K562 (cell line): ENCODE data around the gene ZGLP1. TPM values are rescaled to one million over a fixed set of nuclear protein-coding genes. Genes with fewer than 3 reads are reported as not detected.

Experiments used
- BRF1 ChIP-seq: IDR thresholded peaks from 3 replicates; pipeline ENCODE4 v1.6.1; 2011; ENCODE audit warnings: borderline replicate concordance, mild to moderate bottlenecking; ENCODE audit not compliant: insufficient read length; ENCODE audit errors: extremely low read depth
- CBFB ChIP-seq: sonication (generic); formaldehyde crosslinking; IDR thresholded peaks from 2 replicates; pipeline ENCODE4 v1.4.0; 2020; ENCODE audit warnings: mild to moderate bottlenecking, missing genetic modification reagents
- CEBPG ChIP-seq, 3 experiments: fragments of 200-800 bp in 1 of 3; sonication (Bioruptor generic) in 1 of 3; sonication (generic) in 1 of 3; formaldehyde crosslinking in 1 of 3; IDR thresholded peaks in 2 of 3; conservative IDR thresholded peaks in 1 of 3; 2 replicates each; pipeline versions ENCODE4 v1.6.1 to v1.8.0; 2016 to 2022; ENCODE audit warnings: missing compliant biosample characterization in 2 of 3, missing genetic modification characterization in 2 of 3, mild to moderate bottlenecking in 1 of 3, missing genetic modification reagents in 1 of 3
- CTBP1 ChIP-seq: fragments of 450-650 bp; IDR thresholded peaks from 2 replicates; pipeline ENCODE4 v1.6.1; 2016; ENCODE audit warnings: borderline replicate concordance
- DACH1 ChIP-seq: fragments of 450-650 bp; IDR thresholded peaks from 2 replicates; pipeline ENCODE4 v1.6.1; 2018; ENCODE audit not compliant: partially characterized antibody
- ELF4 ChIP-seq: fragments of 450-650 bp; formaldehyde crosslinking; IDR thresholded peaks from 2 replicates; pipeline ENCODE4 v1.4.0; 2022; ENCODE audit warnings: missing genetic modification characterization
- FOS ChIP-seq: IDR thresholded peaks from 3 replicates; pipeline ENCODE4 v1.6.1; 2011; ENCODE audit not compliant: insufficient read length; ENCODE audit errors: extremely low read depth
- HDAC1 ChIP-seq, 2 experiments: fragments of 450-650 bp; IDR thresholded peaks; 2 replicates each; pipeline ENCODE4 v1.6.1; 2016 to 2017; ENCODE audit warnings: inconsistent platforms in 1 of 2, mild to moderate bottlenecking in 1 of 2, moderate library complexity in 1 of 2
- HDAC2 ChIP-seq: fragments of 450-650 bp; IDR thresholded peaks from 2 replicates; pipeline ENCODE4 v1.6.1; 2016; ENCODE audit warnings: mild to moderate bottlenecking
- HOXB6 ChIP-seq: fragments of 250-450 bp; sonication (Bioruptor Pico); IDR thresholded peaks from 2 replicates; pipeline ENCODE4 v1.5.1; 2022; ENCODE audit warnings: mild to moderate bottlenecking, borderline replicate concordance
- JUN ChIP-seq, 2 experiments: sonication (generic) in 1 of 2; formaldehyde crosslinking in 1 of 2; IDR thresholded peaks; 2 replicates each; pipeline versions ENCODE4 v1.6.1 to v1.8.0; 2012 to 2022; ENCODE audit warnings: borderline replicate concordance in 2 of 2, mild to moderate bottlenecking in 2 of 2, improper control_type of control experiment in 1 of 2, low read depth in 1 of 2, low read length in 1 of 2, missing genetic modification reagents in 1 of 2
- KLF1 ChIP-seq: fragments of 450-650 bp; IDR thresholded peaks from 2 replicates; pipeline ENCODE4 v1.6.1; 2016; ENCODE audit warnings: missing genetic modification characterization, missing compliant biosample characterization
- KLF16 ChIP-seq: IDR thresholded peaks from 2 replicates; pipeline ENCODE4 v1.6.1; 2016; ENCODE audit warnings: antibody characterized with exemption
- NBN ChIP-seq: fragments of 450-650 bp; IDR thresholded peaks from 2 replicates; pipeline ENCODE4 v1.6.1; 2016; ENCODE audit warnings: low read depth, mild to moderate bottlenecking
- NCOR1 ChIP-seq: fragments of 450-650 bp; IDR thresholded peaks from 2 replicates; pipeline ENCODE4 v1.6.1; 2016; ENCODE audit warnings: mild to moderate bottlenecking, moderate library complexity
- NEUROD1 ChIP-seq: fragments of 150-350 bp; IDR thresholded peaks from 2 replicates; pipeline ENCODE4 v1.6.1; 2014; ENCODE audit warnings: borderline replicate concordance, low read length, low read depth; ENCODE audit not compliant: partially characterized antibody
- NFE2L1 ChIP-seq: fragments of 450-650 bp; IDR thresholded peaks from 2 replicates; pipeline ENCODE4 v1.6.1; 2016; ENCODE audit warnings: missing genetic modification characterization, low read depth, mild to moderate bottlenecking, missing compliant biosample characterization, moderate library complexity, borderline replicate concordance
- PRMT5 ChIP-seq: sonication (generic); formaldehyde crosslinking; IDR thresholded peaks from 2 replicates; pipeline ENCODE4 v1.5.0; 2020; ENCODE audit warnings: missing genetic modification reagents
- RB1 ChIP-seq: fragments of 450-650 bp; IDR thresholded peaks from 2 replicates; pipeline ENCODE4 v1.6.1; 2017; ENCODE audit warnings: low read depth, mild to moderate bottlenecking
- SMAD3 ChIP-seq: fragments of 450-650 bp; formaldehyde crosslinking; conservative IDR thresholded peaks from 2 replicates; pipeline ENCODE4 v1.4.0; 2020; ENCODE audit warnings: mild to moderate bottlenecking
- ZNF143 ChIP-seq: sonication (generic); formaldehyde crosslinking; IDR thresholded peaks from 2 replicates; pipeline ENCODE4 v1.9.0; 2022; ENCODE audit warnings: mild to moderate bottlenecking, missing genetic modification reagents
- ZNF354B ChIP-seq: fragments of 250-450 bp; sonication (Bioruptor Pico); IDR thresholded peaks from 2 replicates; pipeline ENCODE4 v1.4.0; 2020
- ZNF766 ChIP-seq: fragments of 200-800 bp; sonication (Bioruptor generic); conservative IDR thresholded peaks from 2 replicates; pipeline ENCODE4 v1.6.1; 2016; ENCODE audit warnings: missing genetic modification characterization, missing compliant biosample characterization
- polyA plus RNA-seq, 8 experiments: library from polyadenylated mRNA; depleted of rRNA in 4 of 8; stranded (reverse) in 5 of 8; unstranded in 3 of 8; fragments of >200 nt; fragmentation: Nextera tagmentation in 2 of 8; fragmentation: Illumina TruSeq in 1 of 8; extraction: Ambion mirVana in 2 of 8; extraction: Trizol in 1 of 8; gene quantifications; 2 replicates each; pipeline versions ENCODE4 v1.2.1 to v1.2.3, GENCODE V29; 2011 to 2014; ENCODE audit warnings: inconsistent platforms in 1 of 8, missing spikeins in 1 of 8
- total RNA-seq, 7 experiments: library from RNA; depleted of rRNA in 6 of 7; stranded (reverse); fragments of >200 nt in 6 of 7; fragmentation: Illumina TruSeq in 2 of 7; extraction: Trizol in 2 of 7; gene quantifications; 2 replicates each; pipeline versions ENCODE4 v1.2.1 to v1.2.3, GENCODE V29; 2011 to 2021; ENCODE audit warnings: low replicate concordance in 1 of 7
- TF ChIP-seq, protein P1 (sequence below): fragments of 150-350 bp; conservative IDR thresholded peaks from 2 replicates; pipeline ENCODE4 v1.6.1; 2014; ENCODE audit warnings: low read length
- TF ChIP-seq, protein P2 (sequence below): fragments of 200-400 bp; formaldehyde crosslinking; IDR thresholded peaks from 2 replicates; pipeline ENCODE4 v1.6.1; 2017; ENCODE audit warnings: mild to moderate bottlenecking, low read depth, low read length, moderate library complexity

ZGLP1 gene
- total and polyA plus RNA-seq, 9 of the 15 experiments (the other 6 are each of a cell fraction or from before 2014, with no cell fraction given), result 0.24 to 4.5 (median 2.2) TPM

DNA sequence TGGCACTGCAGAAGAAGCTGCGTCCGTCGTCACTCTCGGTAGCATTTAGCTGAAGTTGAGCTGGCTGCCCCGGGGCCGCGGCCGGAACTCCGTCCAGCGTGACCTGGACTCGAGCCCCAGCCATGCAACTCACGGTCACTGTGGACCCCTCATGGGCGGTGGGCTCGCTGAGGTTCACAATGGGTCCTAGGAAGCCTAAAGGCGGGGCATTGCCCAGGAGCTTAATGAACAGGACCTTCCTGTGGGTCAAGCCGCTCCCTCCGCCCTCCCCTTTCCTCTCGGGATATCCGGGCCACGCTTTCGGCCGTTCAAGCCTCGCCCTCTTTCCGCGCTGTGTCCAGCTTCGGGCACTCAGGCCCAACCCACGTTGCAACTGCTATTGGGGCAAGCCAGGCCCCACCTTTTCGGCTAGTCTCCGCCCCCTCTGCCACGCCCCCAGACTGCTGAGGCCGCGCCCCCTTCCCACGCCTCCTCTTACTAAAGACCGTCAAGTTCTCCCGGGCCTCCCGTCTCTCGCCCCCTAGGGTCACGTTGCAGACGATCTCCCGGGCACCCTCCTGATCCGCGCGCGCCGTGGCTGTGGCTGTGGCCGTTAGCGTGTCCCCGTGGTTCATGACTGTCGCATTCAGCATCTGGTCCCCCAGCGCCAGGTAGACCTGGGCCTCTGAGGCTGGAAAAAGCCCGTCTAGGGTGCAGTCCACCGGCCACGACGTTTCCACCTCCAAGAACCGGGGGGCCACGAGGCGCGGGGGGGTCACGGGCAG is 25.2 kb upstream of the ZGLP1 start (continued):
- TF ChIP-seq, protein P1, sequence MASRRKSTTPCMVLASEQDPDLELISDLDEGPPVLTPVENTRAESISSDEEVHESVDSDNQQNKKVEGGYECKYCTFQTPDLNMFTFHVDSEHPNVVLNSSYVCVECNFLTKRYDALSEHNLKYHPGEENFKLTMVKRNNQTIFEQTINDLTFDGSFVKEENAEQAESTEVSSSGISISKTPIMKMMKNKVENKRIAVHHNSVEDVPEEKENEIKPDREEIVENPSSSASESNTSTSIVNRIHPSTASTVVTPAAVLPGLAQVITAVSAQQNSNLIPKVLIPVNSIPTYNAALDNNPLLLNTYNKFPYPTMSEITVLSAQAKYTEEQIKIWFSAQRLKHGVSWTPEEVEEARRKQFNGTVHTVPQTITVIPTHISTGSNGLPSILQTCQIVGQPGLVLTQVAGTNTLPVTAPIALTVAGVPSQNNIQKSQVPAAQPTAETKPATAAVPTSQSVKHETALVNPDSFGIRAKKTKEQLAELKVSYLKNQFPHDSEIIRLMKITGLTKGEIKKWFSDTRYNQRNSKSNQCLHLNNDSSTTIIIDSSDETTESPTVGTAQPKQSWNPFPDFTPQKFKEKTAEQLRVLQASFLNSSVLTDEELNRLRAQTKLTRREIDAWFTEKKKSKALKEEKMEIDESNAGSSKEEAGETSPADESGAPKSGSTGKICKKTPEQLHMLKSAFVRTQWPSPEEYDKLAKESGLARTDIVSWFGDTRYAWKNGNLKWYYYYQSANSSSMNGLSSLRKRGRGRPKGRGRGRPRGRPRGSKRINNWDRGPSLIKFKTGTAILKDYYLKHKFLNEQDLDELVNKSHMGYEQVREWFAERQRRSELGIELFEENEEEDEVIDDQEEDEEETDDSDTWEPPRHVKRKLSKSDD, result no peak
- TF ChIP-seq, protein P2, sequence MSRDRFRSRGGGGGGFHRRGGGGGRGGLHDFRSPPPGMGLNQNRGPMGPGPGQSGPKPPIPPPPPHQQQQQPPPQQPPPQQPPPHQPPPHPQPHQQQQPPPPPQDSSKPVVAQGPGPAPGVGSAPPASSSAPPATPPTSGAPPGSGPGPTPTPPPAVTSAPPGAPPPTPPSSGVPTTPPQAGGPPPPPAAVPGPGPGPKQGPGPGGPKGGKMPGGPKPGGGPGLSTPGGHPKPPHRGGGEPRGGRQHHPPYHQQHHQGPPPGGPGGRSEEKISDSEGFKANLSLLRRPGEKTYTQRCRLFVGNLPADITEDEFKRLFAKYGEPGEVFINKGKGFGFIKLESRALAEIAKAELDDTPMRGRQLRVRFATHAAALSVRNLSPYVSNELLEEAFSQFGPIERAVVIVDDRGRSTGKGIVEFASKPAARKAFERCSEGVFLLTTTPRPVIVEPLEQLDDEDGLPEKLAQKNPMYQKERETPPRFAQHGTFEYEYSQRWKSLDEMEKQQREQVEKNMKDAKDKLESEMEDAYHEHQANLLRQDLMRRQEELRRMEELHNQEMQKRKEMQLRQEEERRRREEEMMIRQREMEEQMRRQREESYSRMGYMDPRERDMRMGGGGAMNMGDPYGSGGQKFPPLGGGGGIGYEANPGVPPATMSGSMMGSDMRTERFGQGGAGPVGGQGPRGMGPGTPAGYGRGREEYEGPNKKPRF, result no peak
- TF ChIP-seq ZNF766 (CRISPR knock-in tag), result no peak
- no peak for TF ChIP-seq SMAD3 (CRISPR knock-in tag)
- no peak for TF ChIP-seq CEBPG (CRISPR knock-in tag; IDR thresholded peaks at IDR 0.05)
- no peak for TF ChIP-seq CEBPG (tag; conservative IDR thresholded peaks at IDR 0.05 in 1 of 2, IDR thresholded peaks at IDR 0.05 in 1 of 2)
- TF ChIP-seq ZNF354B (CRISPR knock-in tag), result no peak
- TF ChIP-seq BRF1, result no peak
- no peak for TF ChIP-seq HOXB6 (CRISPR knock-in tag)
- TF ChIP-seq NCOR1, result no peak
- TF ChIP-seq ZNF143, result no peak
- TF ChIP-seq CBFB (CRISPR knock-in tag), result no peak
- no peak for TF ChIP-seq FOS
- TF ChIP-seq KLF16, result no peak
- TF ChIP-seq PRMT5 (CRISPR knock-in tag), result no peak
- no peak for TF ChIP-seq DACH1
- peak in 1 of 2 experiments; percentile 76; a peak in 1 of 4 replicates for TF ChIP-seq HDAC1 (IDR thresholded peaks at IDR 0.05)
- TF ChIP-seq JUN (IDR thresholded peaks at IDR 0.05; ENCODE audit: borderline replicate concordance, low read depth, low read length), result peak; percentile 41; the same call in 1 of the 2 replicates
- no peak for TF ChIP-seq JUN (CRISPR knock-in tag; IDR thresholded peaks at IDR 0.05; ENCODE audit: borderline replicate concordance)
- TF ChIP-seq HDAC2, result peak; percentile 24; the same call in 1 of the 2 replicates
- no peak for TF ChIP-seq ELF4 (CRISPR knock-in tag)
- 0 out of 2 replicates have a peak, but pooled peaks have one; percentile 50 for TF ChIP-seq NBN
- TF ChIP-seq CTBP1, result peak; percentile 42; the same call in 1 of the 2 replicates
- no peak for TF ChIP-seq NFE2L1 (tag)
- 0 out of 2 replicates have a peak, but pooled peaks have one; percentile 40 for TF ChIP-seq RB1
- TF ChIP-seq KLF1, result no peak; the same call in 1 of the 2 replicates
- no peak for TF ChIP-seq NEUROD1
